NCI-H2029 (cell line): ENCODE measurements around the gene TAS2R38.
"Not testable (repeated sequence)": the region's sequence is repeated elsewhere in the genome, so short reads cannot be mapped to it uniquely, and the experiment has no call there.

ENCODE experiments used
- DNase-seq: peaks from one replicate; lab custom pipeline; 2025; lab: John Stamatoyannopoulos, UW

The TAS2R38 gene

GRCh38 chr7:141973673-141974072 lies at the start of gene TAS2R38:
TAS2R38 (minus strand) TSS chr7:141973773; CDS start chr7:141973689, 84 bp downstream.
- DNase-seq: no peak

- DNase-seq: no peak
Measured at GRCh38 chr7:142018154-142018553, 44.6 kb upstream of the TAS2R38 start.

DNA sequence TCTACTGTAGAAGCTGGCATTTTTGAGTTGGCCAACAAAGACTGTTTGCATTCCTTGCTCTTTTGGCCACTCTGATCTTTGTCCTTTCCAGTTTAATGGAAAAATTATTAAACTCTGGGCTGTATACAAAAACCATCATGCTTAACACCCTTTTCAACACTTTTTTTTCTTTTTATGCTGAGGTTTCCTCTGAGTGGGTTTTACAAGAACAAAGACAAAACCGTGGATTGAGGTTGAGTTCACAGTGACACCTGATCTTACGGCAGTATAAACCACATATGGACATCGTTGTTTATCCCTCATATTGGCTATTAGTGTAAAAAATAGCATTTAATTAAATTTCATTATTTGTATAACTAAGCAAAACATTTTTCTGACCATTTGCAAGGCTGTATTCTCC lies 43.9 kb upstream of the TAS2R38 start:
- DNase-seq: no peak

GRCh38 chr7:142012825-142013511 lies 39.4 kb upstream of the TAS2R38 start:
- DNase-seq: no peak

DNA sequence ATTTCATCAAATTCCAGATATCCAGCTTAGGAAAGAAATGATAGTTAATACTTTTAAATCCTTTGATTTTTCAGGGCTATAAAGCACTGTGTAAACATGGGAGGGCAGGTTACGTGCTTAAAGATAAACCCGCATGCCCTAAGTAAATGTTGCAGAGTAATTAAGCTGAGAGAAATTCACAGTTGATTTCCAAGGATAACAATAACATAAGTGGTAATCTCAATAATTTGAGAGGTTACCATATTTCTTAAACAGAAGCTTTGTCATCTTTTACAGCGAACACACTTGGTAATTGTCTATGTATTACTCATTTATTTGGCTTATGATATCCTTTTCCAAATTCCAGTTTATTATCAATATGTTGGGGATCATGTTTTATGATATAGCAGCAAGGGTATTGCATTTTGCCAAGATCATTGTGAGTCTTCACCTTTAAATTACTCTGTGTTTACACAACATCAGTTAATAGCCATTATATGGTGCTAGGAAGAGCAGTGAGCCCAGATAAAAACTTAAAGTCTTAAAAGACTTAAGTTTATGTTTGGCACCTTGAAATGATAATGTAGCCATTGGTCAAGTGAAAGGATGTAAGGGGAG lies 37.5 kb upstream of the TAS2R38 start:
- DNase-seq: no peak

DNA sequence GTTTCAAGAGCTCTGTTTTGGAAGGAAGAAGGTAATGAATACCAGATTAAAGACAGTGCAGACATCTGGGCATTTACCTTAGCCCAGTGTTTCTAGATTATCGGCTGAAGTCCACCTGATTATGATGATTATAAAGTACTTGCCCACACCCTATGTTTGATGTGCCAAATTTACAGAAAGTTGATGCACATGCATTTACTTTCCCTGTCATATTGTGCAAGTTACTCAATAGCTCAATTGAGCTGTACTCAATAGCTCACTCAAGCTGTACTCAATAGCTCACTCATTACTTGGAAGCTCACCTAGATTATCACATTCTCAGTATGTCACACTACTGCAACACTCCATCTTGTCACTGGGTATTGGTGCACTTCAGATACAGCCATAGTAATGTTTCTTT lies 35.6 kb upstream of the TAS2R38 start:
- DNase-seq: no peak

DNA sequence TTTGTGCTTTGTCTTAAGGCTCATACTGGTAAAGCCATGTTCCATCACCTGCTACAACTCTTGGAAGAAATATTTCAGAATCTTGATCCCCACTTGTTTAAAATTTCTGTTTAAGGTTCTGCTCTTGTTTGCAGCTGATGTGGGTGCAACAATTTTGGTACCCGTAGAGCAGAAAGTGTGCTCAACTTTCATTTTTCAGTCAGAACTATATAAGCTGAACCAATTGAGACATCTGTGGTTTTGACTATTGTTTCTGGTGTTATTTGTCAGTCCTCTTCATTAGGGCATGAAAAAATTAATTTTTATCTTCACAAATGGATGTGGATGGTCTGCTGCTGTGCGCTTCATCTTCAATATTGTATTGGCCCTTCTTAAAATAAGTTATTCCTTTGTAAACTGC lies 33.0 kb upstream of the TAS2R38 start:
- no peak for DNase-seq

- DNase-seq: no peak
Measured at GRCh38 chr7:142002179-142002578, 28.6 kb upstream of the TAS2R38 start.

DNA sequence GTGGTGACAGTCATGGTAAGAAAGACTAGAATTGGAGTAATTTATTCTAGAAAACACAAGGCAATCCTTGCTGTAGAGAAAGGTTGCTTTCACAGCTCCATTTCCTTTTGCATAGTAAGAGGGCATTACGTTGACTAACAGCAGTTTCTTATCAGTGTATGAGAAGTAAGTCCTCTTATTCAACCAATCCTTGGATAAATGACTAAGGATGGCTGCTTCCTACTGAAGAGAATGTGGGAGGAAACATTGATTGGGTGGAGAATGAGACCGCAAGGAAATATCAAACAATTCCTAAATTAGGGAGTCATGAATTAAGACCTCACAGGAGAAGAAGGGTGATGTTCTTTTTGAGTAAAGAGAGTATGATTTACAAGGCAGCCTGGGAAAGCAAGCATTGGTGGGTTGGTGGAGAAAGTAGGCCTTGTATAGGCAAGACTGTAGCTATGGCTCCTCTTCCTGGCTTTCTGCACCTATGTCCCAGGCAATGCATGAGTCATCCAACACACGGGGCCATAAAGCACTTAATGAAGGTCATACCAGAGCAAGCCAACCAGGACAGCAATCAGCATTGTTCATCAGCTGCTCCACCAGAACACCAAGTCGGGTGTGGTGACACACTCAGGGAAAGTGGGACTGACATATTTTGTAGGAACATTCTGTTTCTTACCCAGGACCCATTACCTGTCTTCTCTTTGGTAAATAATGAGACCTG lies 27.7 kb upstream of the TAS2R38 start:
- no peak for DNase-seq

DNA sequence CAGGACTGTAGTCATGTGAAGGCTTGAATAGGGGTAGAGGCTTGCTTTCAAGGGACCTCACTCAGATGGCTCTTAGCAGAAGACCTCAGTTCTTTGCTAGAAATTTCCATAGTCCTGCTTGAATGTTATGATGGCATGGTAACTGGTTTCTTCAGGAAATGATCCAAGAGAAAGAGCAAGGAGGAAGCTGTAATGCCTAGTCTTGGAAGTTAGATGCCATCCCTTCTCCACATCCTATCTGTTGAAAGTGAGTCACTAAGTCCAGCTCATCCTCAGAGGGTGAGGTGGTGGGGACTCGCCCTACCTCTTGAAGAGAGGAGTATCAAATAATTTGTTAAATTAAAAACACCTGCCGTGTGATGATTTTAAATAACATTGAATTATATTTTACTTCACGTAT lies 26.7 kb upstream of the TAS2R38 start:
- DNase-seq: no peak

DNA sequence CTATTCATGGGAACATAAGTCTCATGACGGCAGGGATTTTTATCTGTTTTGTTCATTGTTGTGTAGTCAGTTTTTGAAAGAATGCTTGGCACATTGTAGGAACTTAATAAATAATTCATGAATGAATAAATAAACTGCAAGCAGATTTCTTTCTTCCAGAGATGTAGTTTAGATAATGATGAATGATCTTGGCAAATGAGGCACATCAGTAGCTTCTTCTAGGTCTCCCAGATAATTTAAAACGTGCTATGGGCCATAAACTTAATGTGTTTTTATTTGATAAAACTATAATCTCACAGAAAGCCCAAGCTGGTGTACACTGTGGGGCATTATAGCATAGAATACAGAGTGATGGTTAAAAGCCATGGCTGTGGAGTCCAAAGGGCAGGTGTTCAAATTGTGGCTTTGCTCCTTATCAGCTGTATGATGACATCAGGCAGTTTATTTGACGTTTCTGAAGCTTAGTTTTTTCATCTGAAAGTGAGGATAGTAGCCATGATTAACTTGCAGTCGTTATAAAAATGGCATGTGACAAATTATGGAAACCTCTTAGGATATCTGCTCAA lies 25.6 kb upstream of the TAS2R38 start:
- DNase-seq: no peak

GRCh38 chr7:141993354-141993753 lies 19.8 kb upstream of the TAS2R38 start:
- DNase-seq: no peak

- DNase-seq: no peak
Measured at GRCh38 chr7:141992688-141993087, 19.1 kb upstream of the TAS2R38 start.

DNA sequence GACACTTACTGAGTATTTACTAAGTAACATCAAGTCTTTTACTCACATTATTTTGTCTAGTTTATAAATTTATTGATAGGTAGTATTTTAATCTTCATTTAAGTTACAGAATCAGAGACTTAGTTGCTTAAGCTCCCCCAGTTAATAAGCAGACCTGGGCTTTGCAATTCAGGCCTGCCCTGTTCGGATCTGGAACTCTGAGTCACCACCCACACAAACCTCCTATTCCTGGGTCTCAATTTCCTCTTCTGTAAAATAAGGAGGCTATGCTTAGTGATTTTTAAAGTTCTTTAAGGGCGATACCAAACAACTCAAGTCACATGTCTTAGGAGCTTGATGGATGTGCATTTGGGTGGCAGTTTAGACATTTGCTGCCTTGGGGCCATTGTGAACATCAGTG lies 18.6 kb upstream of the TAS2R38 start:
- DNase-seq: no peak

GRCh38 chr7:141991140-141991539 lies 17.6 kb upstream of the TAS2R38 start:
- no peak for DNase-seq

GRCh38 chr7:141990011-141990725 lies 16.6 kb upstream of the TAS2R38 start:
- no peak for DNase-seq

GRCh38 chr7:141987803-141988202 lies 14.2 kb upstream of the TAS2R38 start:
- not testable (repeated sequence) for DNase-seq

DNA sequence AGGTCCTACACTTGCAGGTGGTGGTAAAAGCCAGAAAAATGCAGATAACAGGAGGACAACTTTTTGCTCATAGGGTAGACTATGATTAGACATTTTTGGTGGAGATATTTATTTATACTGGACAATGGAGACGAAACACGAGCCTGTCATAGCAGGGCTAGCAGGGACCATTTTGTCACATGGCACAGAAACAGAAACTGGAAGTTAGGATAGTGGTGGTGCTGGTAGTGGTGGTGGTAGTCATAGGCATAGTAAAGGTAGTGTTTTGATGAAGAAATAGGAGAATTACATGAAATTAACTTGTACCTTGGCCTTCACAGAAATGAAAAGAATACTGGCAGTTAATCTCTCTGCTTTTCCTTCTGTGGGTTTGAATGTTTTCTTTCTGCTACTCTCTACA lies 13.3 kb upstream of the TAS2R38 start:
- no peak for DNase-seq

DNA sequence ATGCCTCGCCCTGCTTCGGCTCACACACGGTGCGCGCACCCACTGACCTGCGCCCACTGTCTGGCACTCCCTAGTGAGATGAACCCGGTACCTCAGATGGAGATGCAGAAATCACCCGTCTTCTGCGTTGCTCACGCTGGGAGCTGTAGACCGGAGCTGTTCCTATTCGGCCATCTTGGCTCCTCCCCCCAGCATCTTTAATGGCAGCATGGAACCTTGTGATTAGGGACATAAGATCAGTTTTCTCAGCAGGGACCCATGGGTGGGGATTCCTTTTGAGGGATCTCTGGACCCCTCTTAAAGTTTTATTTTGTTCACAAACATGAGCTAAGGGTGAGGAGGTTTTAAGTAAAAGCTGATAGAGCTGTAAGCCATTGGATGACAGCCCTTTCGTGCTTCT lies 12.4 kb upstream of the TAS2R38 start:
- DNase-seq: not testable (repeated sequence)

GRCh38 chr7:141979568-141979967 lies 6.0 kb upstream of the TAS2R38 start:
- DNase-seq: no peak

GRCh38 chr7:141978351-141978750 lies 4.8 kb upstream of the TAS2R38 start:
- DNase-seq: no peak

DNA sequence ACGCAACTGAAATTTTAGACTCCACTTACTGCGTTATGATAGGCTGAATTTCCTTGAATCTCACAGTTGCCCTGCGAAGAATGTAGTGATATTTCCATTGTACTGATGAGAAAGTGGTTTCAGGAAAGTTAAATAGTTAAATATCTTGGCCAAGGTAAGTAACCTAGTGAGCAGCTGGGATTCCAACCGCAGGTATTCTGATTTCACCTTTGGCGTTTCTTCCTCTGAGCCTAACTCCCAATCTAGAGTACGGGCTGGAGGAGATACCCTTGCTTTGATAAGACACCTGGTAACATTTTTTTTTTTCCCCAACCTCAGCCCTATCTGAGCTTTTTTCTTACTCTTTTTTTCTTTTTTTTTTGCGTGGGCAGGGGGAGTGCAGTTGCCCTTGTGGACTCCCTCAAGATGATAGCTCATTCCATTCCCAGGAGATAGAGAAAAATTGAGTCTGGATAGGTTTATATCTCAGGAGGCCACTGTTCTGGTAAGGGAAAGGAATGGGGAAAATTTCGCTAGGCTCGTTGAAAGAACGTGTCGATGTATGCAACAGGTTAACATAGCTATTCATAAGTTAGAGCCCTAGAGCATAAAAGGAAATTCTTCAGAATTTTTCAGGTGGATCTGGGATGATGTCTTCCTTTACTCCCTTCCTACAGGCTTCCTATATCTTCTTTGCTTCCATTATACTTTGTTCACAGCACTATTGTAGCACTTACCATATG lies 3.1 kb upstream of the TAS2R38 start:
- DNase-seq: no peak
